ENCODE results near the gene CTRB1. TPM values are rescaled to one million over a fixed set of nuclear protein-coding genes. Genes with fewer than 3 reads are reported as not detected.

CTRB1 gene
- total and polyA plus RNA-seq, 2 of the 8 experiments (the other 6 are each of a cell fraction or from before 2014, with no cell fraction given), result not detected

DNA sequence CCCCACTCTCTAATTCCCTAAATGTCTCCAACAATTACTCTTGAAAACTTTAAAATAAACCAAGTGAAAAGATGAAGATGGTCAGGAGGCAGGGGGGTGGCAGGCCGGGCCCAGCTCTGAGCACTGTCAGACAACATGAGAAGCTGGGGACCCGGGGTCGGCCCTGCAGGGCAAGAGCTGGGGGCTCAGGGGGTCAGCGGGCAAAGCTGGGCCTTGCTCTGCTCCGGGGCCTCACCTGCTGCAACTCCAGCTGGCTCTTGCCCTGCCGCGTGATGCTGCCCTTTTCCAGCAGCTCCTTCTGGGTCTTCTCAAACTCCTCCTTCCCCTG lies 14.8 kb downstream of the CTRB1 start:
- no peak overlapping the region for H3K14ac ChIP-seq (ENCODE audit: insufficient read length)
- H2BK5ac ChIP-seq (ENCODE audit: low read depth, low read length), result no peak overlapping the region
- H3K36me3 ChIP-seq (ENCODE audit: control insufficient read depth in 2 of 4, insufficient read depth in 4 of 4, low read length in 3 of 4), result peaks cover 10 to 48% (median 28%) of the 10 kb centered on the region in 4 experiments; a peak in 7 of 8 replicates
- H3K27me3 ChIP-seq (replicated peaks in 1 of 4; ENCODE audit: control insufficient read depth in 3 of 4, extremely low read depth in 1 of 4, insufficient read depth in 3 of 4, low read length in 3 of 4), result no peaks in the 10 kb centered on the region
- H4K5ac ChIP-seq (ENCODE audit: insufficient read length, low read depth, low read length), result no peak overlapping the region
- DNase-seq (ENCODE audit: low read depth in 1 of 2, low spot score in 2 of 2) (no peak), FAIRE-seq (no peak)
- H2BK12ac ChIP-seq (ENCODE audit: low read depth, low read length), result no peak overlapping the region
- no peak overlapping the region for H4K8ac ChIP-seq (ENCODE audit: extremely low read depth, insufficient read depth, low read length)
- H3K79me2 ChIP-seq (ENCODE audit: control insufficient read depth in 1 of 2, insufficient read depth in 2 of 2, low read length in 2 of 2), result no peaks in the 10 kb centered on the region
- ChIA-PET CTCF (ENCODE audit: partially characterized antibody) (interaction anchor here (0.6 to 10.8 kb wide), 55 partner anchors 9 to 220 kb away, joined by 3 to 236 read pairs (median 5); partner anchors contain the start of genes BCAR1 and CTRB2), POLR2A (ENCODE audit: partially characterized antibody) (interaction anchor here (1.0 to 22.7 kb wide), 8 partner anchors 9 to 200 kb away, joined by 3 to 375 read pairs (median 7); partner anchors contain the start of genes BCAR1, CFDP1 and CTRB2)
- no peak overlapping the region for H4K91ac ChIP-seq (replicated peaks; ENCODE audit: insufficient read length, low read length)
- TF ChIP-seq RBBP5 (IDR thresholded peaks at IDR 0.05; ENCODE audit: borderline replicate concordance, low read depth, low read length) (no peak), ASH2L (IDR thresholded peaks at IDR 0.05; ENCODE audit: low read length) (no peak), POLR2AphosphoS5 (IDR thresholded peaks at IDR 0.05; ENCODE audit: low read depth, low read length) (0 out of 2 replicates have a peak, but pooled peaks have one; percentile 27), MAFK (IDR thresholded peaks at IDR 0.05; ENCODE audit: low read depth, low read length) (no peak), RAD21 (IDR thresholded peaks at IDR 0.05 in 1 of 2, conservative IDR thresholded peaks at IDR 0.05 in 1 of 2; ENCODE audit: low read depth in 2 of 2, low read length in 2 of 2) (no peak), JUN (IDR thresholded peaks at IDR 0.05; ENCODE audit: low read depth, low read length) (no peak), TCF12 (IDR thresholded peaks at IDR 0.05; ENCODE audit: low read depth, low read length) (no peak)
- TF ChIP-seq, protein P1, sequence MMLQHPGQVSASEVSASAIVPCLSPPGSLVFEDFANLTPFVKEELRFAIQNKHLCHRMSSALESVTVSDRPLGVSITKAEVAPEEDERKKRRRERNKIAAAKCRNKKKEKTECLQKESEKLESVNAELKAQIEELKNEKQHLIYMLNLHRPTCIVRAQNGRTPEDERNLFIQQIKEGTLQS (IDR thresholded peaks at IDR 0.05; ENCODE audit: insufficient read depth, low read depth, low read length), result no peak
- H3K4me1 ChIP-seq (replicated peaks in 1 of 4; ENCODE audit: control insufficient read depth in 3 of 4, insufficient read depth in 4 of 4, low read length in 3 of 4), result no peaks in the 10 kb centered on the region
- no peak overlapping the region for H2AK5ac ChIP-seq (ENCODE audit: low read depth, low read length)
- no peak overlapping the region for H2AFZ ChIP-seq (ENCODE audit: low read length)
- WGBS, 2 experiments (ENCODE audit: extremely low coverage in 1 of 2, insufficient coverage in 1 of 2, insufficient read length in 1 of 2, insufficient replicate concordance in 2 of 2, low coverage in 1 of 2, low lambda C conversion rate in 2 of 2, missing lambda C conversion rate in 1 of 2), result 78% methylated on average over 7 of the region's 7 CpGs; no CpG with 5 or more reads in 1 of the 2 experiments
- no peak overlapping the region for H2BK15ac ChIP-seq (ENCODE audit: low read length)
- H3K4me2 ChIP-seq (ENCODE audit: insufficient read depth in 1 of 2, low read depth in 2 of 2, low read length in 2 of 2), result no peak overlapping the region
- no peak overlapping the region for H3K56ac ChIP-seq (replicated peaks; ENCODE audit: insufficient read length, low read depth, low read length)
- H3K9ac ChIP-seq (replicated peaks in 1 of 4; ENCODE audit: extremely low read depth in 1 of 4, low read depth in 3 of 4, low read length in 3 of 4), result no peak overlapping the region
- no peak overlapping the region for H2BK120ac ChIP-seq (replicated peaks; ENCODE audit: low read depth, low read length)
- peaks cover 4% of the 10 kb centered on the region; the same call in 1 of the 2 replicates for H3K79me1 ChIP-seq (ENCODE audit: low read depth, low read length)
- no peaks in the 10 kb centered on the region for H3K23me2 ChIP-seq (ENCODE audit: low read depth, low read length)
- H3K4ac ChIP-seq (replicated peaks; ENCODE audit: insufficient read length, low read depth, low read length), result no peak overlapping the region
- no peak overlapping the region for H3K27ac ChIP-seq (ENCODE audit: low read depth, low read length)
- H3K4me3 ChIP-seq (ENCODE audit: extremely low read depth in 1 of 4, insufficient read depth in 2 of 4, low read depth in 3 of 4, low read length in 4 of 4), result no peak overlapping the region
- peaks cover 17 to 30% of the 10 kb centered on the region in 2 experiments for H4K20me1 ChIP-seq (replicated peaks in 1 of 2; ENCODE audit: control insufficient read depth in 1 of 2, insufficient read depth in 2 of 2, low read length in 2 of 2)
- no peak overlapping the region for H2BK20ac ChIP-seq (ENCODE audit: low read length)
- H3K23ac ChIP-seq (ENCODE audit: insufficient read length), result no peak overlapping the region
- H3K18ac ChIP-seq (ENCODE audit: extremely low read depth, low read length), result no peak overlapping the region
- H3K9me3 ChIP-seq (ENCODE audit: insufficient read depth in 2 of 2, low read depth in 1 of 2, low read length in 1 of 2), result no peaks in the 10 kb centered on the region
